Type B pancreatic cell (in vitro differentiated cells): ENCODE data around the gene RPL28. TPM values are rescaled to one million over a fixed set of nuclear protein-coding genes. Genes with fewer than 3 reads are reported as not detected.
"Not testable (repeated sequence)": the region's sequence is repeated elsewhere in the genome, so short reads cannot be mapped to it uniquely, and the experiment has no call there.

Experiments
- DNase-seq: peaks from one replicate; pipeline ENCODE4 v3.0.0; 2021; ENCODE audit warnings: mixed read lengths; ENCODE audit not compliant: unreplicated experiment; ENCODE audit errors: extremely low spot score
- H3K27ac Mint-ChIP-seq: 2 replicates; pipeline ENCODE4 v1.8.0; 2021; ENCODE audit warnings: mild to moderate bottlenecking, mixed read lengths
- H3K27me3 Mint-ChIP-seq: 2 replicates; pipeline ENCODE4 v1.8.0; 2021; ENCODE audit warnings: mixed read lengths
- H3K36me3 Mint-ChIP-seq: 2 replicates; pipeline ENCODE4 v1.8.0; 2021; ENCODE audit warnings: mixed read lengths
- H3K4me1 Mint-ChIP-seq: one replicate; pipeline ENCODE4 v1.8.0; 2021; ENCODE audit warnings: mixed read lengths; ENCODE audit not compliant: unreplicated experiment
- H3K4me3 Mint-ChIP-seq: 2 replicates; pipeline ENCODE4 v1.8.0; 2021; ENCODE audit warnings: mild to moderate bottlenecking, mixed read lengths
- H3K9me3 Mint-ChIP-seq: 2 replicates; pipeline ENCODE4 v1.8.0; 2021; ENCODE audit warnings: mixed read lengths
- total RNA-seq: library from RNA; stranded (reverse); gene quantifications from 2 replicates; pipeline ENCODE4 v1.2.1, GENCODE V29; 2021; ENCODE audit warnings: low replicate concordance
- TF ChIP-seq, protein P1 (sequence below): fragments of 200-600 bp; sonication (generic); conservative IDR thresholded peaks from 2 replicates; pipeline ENCODE4 v1.5.0; 2021; ENCODE audit warnings: antibody characterized with exemption, mild to moderate bottlenecking

RPL28 gene
- total RNA-seq, 1 donor from 2014 or later = 1,799 TPM

DNA sequence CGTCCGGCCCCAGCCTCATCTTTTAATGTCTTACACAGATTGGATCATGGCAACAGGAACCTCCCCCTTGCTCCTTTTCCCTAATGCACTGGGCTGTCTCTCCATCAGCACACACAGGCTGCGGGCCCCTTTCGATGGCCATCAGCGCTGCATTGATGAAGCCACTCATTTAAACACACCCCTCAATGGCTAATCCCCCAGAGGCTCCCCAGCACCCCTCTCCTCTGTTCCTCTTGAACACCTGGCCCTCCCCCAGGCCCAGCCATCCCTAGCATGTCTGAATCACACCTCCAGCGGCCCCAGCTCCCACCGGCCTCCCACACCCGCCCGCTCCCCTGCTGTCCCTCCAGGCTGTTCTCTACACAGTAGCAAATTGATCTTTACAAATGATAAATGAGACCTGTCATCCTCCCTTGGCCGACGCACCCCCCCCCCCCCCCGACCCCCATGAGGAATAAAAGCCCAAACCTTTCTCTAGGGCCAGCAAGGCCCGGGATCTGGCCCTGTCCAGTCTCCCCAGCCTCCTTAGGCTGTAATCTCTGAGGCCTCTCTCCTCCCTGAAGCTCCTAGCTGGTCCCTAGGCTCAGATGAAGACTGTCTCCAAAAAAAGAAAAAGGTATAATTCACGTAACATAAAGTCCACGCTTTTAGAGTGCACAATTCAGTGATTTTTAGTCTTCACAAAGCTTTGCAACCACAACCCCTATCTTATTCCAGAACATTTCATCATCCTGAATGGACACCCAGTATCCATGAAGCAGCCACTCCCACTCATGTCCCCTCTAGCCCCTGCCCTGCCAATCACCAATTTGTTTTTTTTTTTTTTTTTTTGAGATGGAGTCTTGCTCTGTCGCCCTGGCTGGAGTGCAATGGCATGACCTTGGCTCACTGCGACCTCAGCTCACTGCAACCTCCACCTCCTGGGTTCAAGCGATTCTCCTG lies 7.4 kb downstream of the RPL28 start:
- peak overlapping the region; percentile 48 for H3K27ac Mint-ChIP-seq

DNA sequence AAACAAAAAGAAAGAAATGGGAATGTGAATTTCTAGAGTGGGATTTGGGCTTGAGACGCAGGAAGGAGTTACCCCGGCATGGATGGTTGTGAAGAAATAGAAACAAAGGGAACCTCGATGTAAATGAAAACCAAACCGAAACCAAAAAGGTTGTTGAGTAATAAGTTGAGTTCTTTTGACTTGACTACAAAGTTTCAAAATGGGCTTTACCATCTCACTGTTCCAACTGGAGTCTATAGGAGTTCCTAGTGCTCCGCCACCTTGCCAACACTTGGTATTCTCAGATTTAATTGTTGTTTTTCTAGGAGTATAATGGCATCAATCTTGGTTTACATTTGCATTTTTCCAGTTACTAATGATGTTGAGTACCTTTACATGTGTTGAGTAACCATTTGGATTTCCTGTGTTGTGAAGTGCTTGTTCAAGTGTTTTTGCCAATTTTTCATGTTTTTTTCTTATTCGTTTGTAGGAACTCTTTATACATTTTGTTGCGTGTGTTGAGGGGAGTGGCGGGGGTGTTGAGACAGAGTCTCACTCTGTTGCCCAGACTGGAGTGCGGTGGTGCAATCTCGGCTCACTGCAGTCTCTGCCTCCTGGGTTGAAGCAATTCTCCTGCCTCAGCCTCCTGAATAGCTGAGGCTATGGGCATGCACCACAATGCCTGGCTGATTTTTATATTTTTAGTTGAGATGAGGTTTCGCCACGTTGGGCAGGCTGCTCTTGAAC lies 12.6 kb downstream of the RPL28 start:
- no peak overlapping the region for H3K27ac Mint-ChIP-seq
- H3K4me1 Mint-ChIP-seq = peaks cover under 1% of the 10 kb centered on the region
- H3K36me3 Mint-ChIP-seq = peaks cover 14% of the 10 kb centered on the region
- no peaks in the 10 kb centered on the region for H3K27me3 Mint-ChIP-seq
- H3K4me3 Mint-ChIP-seq = no peak overlapping the region
- H3K9me3 Mint-ChIP-seq = no peaks in the 10 kb centered on the region
- TF ChIP-seq, protein P1, sequence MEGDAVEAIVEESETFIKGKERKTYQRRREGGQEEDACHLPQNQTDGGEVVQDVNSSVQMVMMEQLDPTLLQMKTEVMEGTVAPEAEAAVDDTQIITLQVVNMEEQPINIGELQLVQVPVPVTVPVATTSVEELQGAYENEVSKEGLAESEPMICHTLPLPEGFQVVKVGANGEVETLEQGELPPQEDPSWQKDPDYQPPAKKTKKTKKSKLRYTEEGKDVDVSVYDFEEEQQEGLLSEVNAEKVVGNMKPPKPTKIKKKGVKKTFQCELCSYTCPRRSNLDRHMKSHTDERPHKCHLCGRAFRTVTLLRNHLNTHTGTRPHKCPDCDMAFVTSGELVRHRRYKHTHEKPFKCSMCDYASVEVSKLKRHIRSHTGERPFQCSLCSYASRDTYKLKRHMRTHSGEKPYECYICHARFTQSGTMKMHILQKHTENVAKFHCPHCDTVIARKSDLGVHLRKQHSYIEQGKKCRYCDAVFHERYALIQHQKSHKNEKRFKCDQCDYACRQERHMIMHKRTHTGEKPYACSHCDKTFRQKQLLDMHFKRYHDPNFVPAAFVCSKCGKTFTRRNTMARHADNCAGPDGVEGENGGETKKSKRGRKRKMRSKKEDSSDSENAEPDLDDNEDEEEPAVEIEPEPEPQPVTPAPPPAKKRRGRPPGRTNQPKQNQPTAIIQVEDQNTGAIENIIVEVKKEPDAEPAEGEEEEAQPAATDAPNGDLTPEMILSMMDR = no peak
- no peak for DNase-seq

More for the DNA sequence above, 7.4 kb downstream of the RPL28 start:
- H3K36me3 Mint-ChIP-seq = peaks cover 3% of the 10 kb centered on the region
- no peaks in the 10 kb centered on the region for H3K27me3 Mint-ChIP-seq
- no peak overlapping the region for H3K4me3 Mint-ChIP-seq
- no peaks in the 10 kb centered on the region for H3K9me3 Mint-ChIP-seq
- no peak for DNase-seq
- TF ChIP-seq, protein P1 = no peak
- peaks cover 22% of the 10 kb centered on the region for H3K4me1 Mint-ChIP-seq

GRCh38 chr19:55400281-55401087 lies 14.8 kb downstream of the RPL28 start:
- no peak for DNase-seq
- no peak overlapping the region for H3K4me3 Mint-ChIP-seq
- no peak overlapping the region for H3K27ac Mint-ChIP-seq

DNA sequence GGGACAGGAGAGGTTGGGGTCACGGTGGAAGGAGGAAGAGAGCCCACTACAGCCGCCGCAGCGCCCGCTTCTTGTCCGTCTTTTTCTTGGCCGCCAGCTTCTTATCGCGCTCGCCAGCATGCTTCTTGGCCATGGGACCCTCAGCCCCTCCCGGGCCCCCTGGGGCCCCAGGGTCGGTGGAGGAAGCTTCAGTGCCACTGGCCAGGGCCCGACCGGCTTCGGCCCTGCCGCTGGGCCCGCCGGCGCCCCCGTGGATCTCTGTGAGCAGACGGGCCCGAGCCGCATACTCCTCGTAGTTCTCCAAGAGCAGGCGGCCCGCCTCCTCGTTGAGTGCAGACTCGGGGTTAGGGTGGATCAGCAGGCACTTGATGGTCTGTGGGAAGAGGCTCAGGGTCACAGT lies 15.7 kb downstream of the RPL28 start:
- H3K4me3 Mint-ChIP-seq, DNase-seq, H3K9me3 Mint-ChIP-seq, H3K4me1 Mint-ChIP-seq, H3K27me3 Mint-ChIP-seq, H3K27ac Mint-ChIP-seq: not testable (repeated sequence)
- peaks cover 24% of the 10 kb centered on the region for H3K36me3 Mint-ChIP-seq

More at GRCh38 chr19:55400281-55401087, 14.8 kb downstream of the RPL28 start:
- TF ChIP-seq, protein P1 = no peak
- no peaks in the 10 kb centered on the region for H3K27me3 Mint-ChIP-seq
- H3K4me1 Mint-ChIP-seq = peaks cover under 1% of the 10 kb centered on the region
- H3K9me3 Mint-ChIP-seq = no peaks in the 10 kb centered on the region
- peaks cover 15% of the 10 kb centered on the region for H3K36me3 Mint-ChIP-seq

- no peak for DNase-seq
- H3K4me1 Mint-ChIP-seq = peaks cover 14% of the 10 kb centered on the region
- TF ChIP-seq, protein P1 = no peak
- H3K4me3 Mint-ChIP-seq = no peak overlapping the region
- H3K27me3 Mint-ChIP-seq = no peaks in the 10 kb centered on the region
- H3K27ac Mint-ChIP-seq = no peak overlapping the region
- peaks cover 28% of the 10 kb centered on the region for H3K36me3 Mint-ChIP-seq
- no peaks in the 10 kb centered on the region for H3K9me3 Mint-ChIP-seq
These were observed 16.8 kb downstream of the RPL28 start for GRCh38 chr19:55402509-55402908.
